T-cell (primary cell): Measurements from ENCODE around the gene HNRNPH2. TPM values are rescaled to one million over a fixed set of nuclear protein-coding genes. Genes with fewer than 3 reads are reported as not detected.

Experiments used
- ATAC-seq, 4 experiments: fragments of 200-7000 bp in 3 of 4; fragments of 150-1000 bp in 1 of 4; cut with Tn5 transposase; replicated peaks in 1 of 4; 1 replicate in 3 of 4; 2 replicates in 1 of 4; pipeline ENCODE4 v1.10.0; 2021; ENCODE audit warnings: moderate library complexity in 3 of 4, mild to moderate bottlenecking in 2 of 4, moderate number of reproducible peaks in 1 of 4
- CTCF ChIA-PET, 2 donors: fragments of 300-600 bp; sonication (Branson Sonifier 250); formaldehyde crosslinking; loops; one replicate each; lab custom pipeline; 2022; ENCODE audit warnings: antibody characterized with exemption in 2 of 2; lab: Charles Lee
- POLR2A ChIA-PET, 2 donors: fragments of 300-600 bp; sonication (Branson Sonifier 250); formaldehyde crosslinking; loops; one replicate each; lab custom pipeline; 2022; ENCODE audit warnings: antibody characterized with exemption in 2 of 2; lab: Charles Lee
- DNase-seq, 35 experiments: peaks; one replicate each; pipeline versions ENCODE4 v3.0.0 to v3.0.0-alpha.2; 2013 to 2023
- H3K27ac ChIP-seq: one replicate; pipeline ENCODE4 v1.5.1; 2013; ENCODE audit warnings: low read length
- H3K27me3 ChIP-seq, 2 experiments: replicated peaks in 1 of 2; 1 replicate in 1 of 2; 2 replicates in 1 of 2; pipeline versions ENCODE4 v1.6.1 to v1.7.0; 2013; ENCODE audit warnings: low read length in 1 of 2, mixed read lengths in 1 of 2; ENCODE audit not compliant: control insufficient read depth in 2 of 2, insufficient read depth in 2 of 2; ENCODE audit errors: extremely low read depth in 1 of 2
- H3K36me3 ChIP-seq, 2 donors: 1 replicate in 1 of 2; 2 replicates in 1 of 2; pipeline versions ENCODE4 v1.6.1 to v1.7.0; 2013; ENCODE audit warnings: low read length in 1 of 2; ENCODE audit not compliant: control insufficient read depth in 2 of 2, insufficient read depth in 1 of 2; ENCODE audit errors: extremely low read depth in 1 of 2
- H3K4me1 ChIP-seq, 2 experiments: 1 replicate in 1 of 2; 2 replicates in 1 of 2; pipeline versions ENCODE4 v1.6.1 to v1.7.0; 2013; ENCODE audit warnings: low read length in 2 of 2, mixed read lengths in 1 of 2; ENCODE audit not compliant: insufficient read depth in 2 of 2, control insufficient read depth in 1 of 2; ENCODE audit errors: extremely low read depth in 1 of 2
- H3K4me3 ChIP-seq, 2 donors: 1 replicate in 1 of 2; 2 replicates in 1 of 2; pipeline versions ENCODE4 v1.5.1 to v1.7.0; 2013; ENCODE audit warnings: mild to moderate bottlenecking in 2 of 2, low read length in 1 of 2, moderate library complexity in 1 of 2; ENCODE audit not compliant: control insufficient read depth in 1 of 2; ENCODE audit errors: extremely low read depth in 1 of 2
- H3K9me3 ChIP-seq: 2 replicates; pipeline ENCODE4 v1.7.0; 2013
- H3K27ac Mint-ChIP-seq, 2 donors: one replicate each; pipeline ENCODE4 v1.8.0; 2020 to 2021; ENCODE audit warnings: mild to moderate bottlenecking in 2 of 2, mixed read lengths in 2 of 2
- H3K27me3 Mint-ChIP-seq, 2 donors: one replicate each; pipeline ENCODE4 v1.8.0; 2021 to 2022; ENCODE audit warnings: mixed read lengths in 2 of 2
- H3K36me3 Mint-ChIP-seq: one replicate; pipeline ENCODE4 v1.8.0; 2021; ENCODE audit warnings: mixed read lengths
- H3K4me1 Mint-ChIP-seq, 3 donors: one replicate each; pipeline ENCODE4 v1.8.0; 2020 to 2022; ENCODE audit warnings: mixed read lengths in 3 of 3, mild to moderate bottlenecking in 1 of 3
- H3K4me3 Mint-ChIP-seq, 3 donors: one replicate each; pipeline ENCODE4 v1.8.0; 2020 to 2022; ENCODE audit warnings: mild to moderate bottlenecking in 3 of 3, mixed read lengths in 3 of 3, moderate library complexity in 3 of 3
- H3K9me3 Mint-ChIP-seq, 3 donors: one replicate each; pipeline ENCODE4 v1.8.0; 2020 to 2022; ENCODE audit warnings: mixed read lengths in 3 of 3
- WGBS: methylation state at CpG from one replicate; pipeline ENCODE4 v1.1.5; 2013; ENCODE audit warnings: missing lambda C conversion rate; ENCODE audit not compliant: insufficient coverage; 5-methylcytosine and 5-hydroxymethylcytosine counted together
- total RNA-seq, 35 experiments: library from RNA in 6 of 35; stranded (reverse) in 6 of 35; fragments of 120-200 nt in 1 of 35; gene quantifications; one replicate each; pipeline versions ENCODE4 v1.2.1 to v1.2.4 and lab custom pipeline; 2013 to 2026

The HNRNPH2 gene
- total RNA-seq, 5 donors from 2014 or later (not counting 1 experiment from before 2014, with no cell fraction given): 32.4 to 39.5 (median 36.0) TPM

DNA sequence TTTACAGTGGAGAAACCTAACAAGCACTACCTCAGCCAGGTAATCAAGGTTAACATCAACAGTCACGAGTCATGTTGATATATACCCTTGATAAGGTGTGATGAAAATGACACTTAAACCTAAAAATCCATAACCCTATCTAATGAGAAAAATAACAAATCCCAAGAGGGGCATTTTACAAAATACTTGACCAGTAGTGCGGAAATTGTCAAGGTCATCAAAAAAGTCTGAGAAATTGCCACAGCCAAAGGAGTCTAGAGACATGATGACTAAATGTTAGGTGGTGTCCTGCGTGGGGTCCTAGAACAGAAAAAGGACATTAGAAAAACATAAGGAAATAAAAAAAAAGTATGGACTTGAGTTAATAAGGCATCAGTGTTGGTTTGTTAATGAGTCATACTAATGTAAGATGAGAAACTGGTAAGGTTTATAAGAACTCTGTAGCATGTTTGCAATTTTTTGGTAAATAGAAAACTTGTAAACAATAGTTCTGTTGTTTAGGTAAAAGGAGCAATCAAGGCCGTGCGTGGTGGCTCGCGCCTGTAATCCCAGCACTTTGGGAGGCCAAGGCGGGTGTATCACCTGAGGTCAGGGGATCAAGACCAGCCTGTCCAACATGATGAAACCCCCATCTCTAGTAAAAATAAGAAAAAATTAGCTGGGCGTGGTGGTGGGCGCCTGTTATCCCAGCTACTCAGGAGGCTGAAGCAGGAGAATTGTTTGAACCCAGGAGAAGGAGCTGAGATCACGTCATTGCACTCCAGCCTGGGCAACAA lies 14.3 kb upstream of the HNRNPH2 start:
- no peaks in the 10 kb centered on the region for H3K27me3 Mint-ChIP-seq
- POLR2A ChIA-PET: no interaction called here
- no CpG with 5 or more reads among the region's 11 CpGs for WGBS
- ATAC-seq (no peak), DNase-seq (no peak)
- no peak overlapping the region for H3K27ac ChIP-seq
- no peaks in the 10 kb centered on the region for H3K27me3 ChIP-seq
- H3K4me3 Mint-ChIP-seq: no peak overlapping the region
- H3K4me1 Mint-ChIP-seq: peaks cover 19 to 32% (median 30%) of the 10 kb centered on the region in 3 donors
- H3K4me3 ChIP-seq: no peak overlapping the region
- CTCF ChIA-PET: interaction anchor here (0.6 to 0.9 kb wide), 3 partner anchors 25 to 82 kb away, joined by 3 to 8 read pairs (median 4); no protein-coding TSS in a partner anchor
- H3K36me3 ChIP-seq: peaks cover 0 to 6% of the 10 kb centered on the region in 2 donors
- peak overlapping the region in 1 of 2 donors; percentile 19 for H3K27ac Mint-ChIP-seq
- peaks cover 18% of the 10 kb centered on the region for H3K36me3 Mint-ChIP-seq
- H3K9me3 Mint-ChIP-seq: no peaks in the 10 kb centered on the region
- no peaks in the 10 kb centered on the region for H3K9me3 ChIP-seq
- H3K4me1 ChIP-seq: peaks cover 5 to 11% of the 10 kb centered on the region in 2 experiments

GRCh38 chrX:101394372-101394771 lies 13.7 kb upstream of the HNRNPH2 start:
- Mint-ChIP-seq H3K4me3 (no peak overlapping the region), H3K27me3 (no peaks in the 10 kb centered on the region), H3K9me3 (no peaks in the 10 kb centered on the region), H3K36me3 (peaks cover 18% of the 10 kb centered on the region), H3K4me1 (peaks cover 19 to 32% (median 30%) of the 10 kb centered on the region in 3 donors), H3K27ac (peak overlapping the region in 1 of 2 donors; percentile 23)
- Histone ChIP-seq H3K27ac (no peak overlapping the region), H3K9me3 (no peaks in the 10 kb centered on the region), H3K36me3 (peaks cover 0 to 6% of the 10 kb centered on the region in 2 donors), H3K4me1 (peaks cover 5 to 11% of the 10 kb centered on the region in 2 experiments), H3K4me3 (no peak overlapping the region), H3K27me3 (no peaks in the 10 kb centered on the region)
- CTCF ChIA-PET: interaction anchor here in 1 of 2 donors (0.7 to 0.9 kb wide), 2 partner anchors 24 to 27 kb away, joined by 3 to 8 read pairs; no protein-coding TSS in a partner anchor
- POLR2A ChIA-PET: no interaction called here
- DNase-seq (no peak), ATAC-seq (no peak)

DNA sequence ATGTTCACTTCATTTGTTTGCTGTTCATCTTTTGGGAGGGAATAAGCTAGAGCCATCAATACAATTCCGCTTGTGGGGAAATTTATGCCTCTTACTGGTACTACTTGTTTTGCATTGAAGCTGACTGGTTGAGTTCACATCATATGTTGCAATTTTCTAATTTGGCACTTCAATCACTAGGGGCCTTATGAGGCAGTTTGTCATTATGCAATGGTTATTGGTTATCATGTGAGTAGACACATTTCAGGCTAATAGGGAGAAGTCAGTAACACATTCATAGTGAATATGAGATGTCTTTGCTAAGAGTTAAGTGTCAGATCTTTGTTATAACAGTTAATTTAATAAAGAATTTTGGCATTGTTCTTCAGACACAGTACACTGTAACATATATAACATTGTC lies 12.2 kb upstream of the HNRNPH2 start:
- Mint-ChIP-seq H3K9me3 (no peaks in the 10 kb centered on the region), H3K27ac (no peak overlapping the region)

DNA sequence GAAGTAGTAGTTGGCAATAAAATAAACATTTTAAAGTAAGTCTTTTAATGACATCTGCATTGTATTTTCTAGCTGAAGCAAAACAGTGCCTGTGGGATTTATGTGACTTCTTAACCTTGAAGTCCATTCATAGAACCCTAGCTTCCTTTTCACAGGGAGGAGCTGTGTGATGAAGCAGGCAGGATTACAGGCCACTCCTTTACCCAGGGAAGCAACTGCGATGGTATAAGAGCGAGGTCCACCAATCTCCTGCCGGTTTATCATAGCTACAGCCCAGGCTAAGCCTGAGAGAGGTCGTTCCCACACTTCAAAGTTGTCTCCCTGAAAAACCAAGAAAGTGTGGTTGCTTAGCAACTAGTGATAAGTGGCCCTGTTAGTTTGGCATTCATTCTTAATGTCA lies 10.2 kb upstream of the HNRNPH2 start:
- CTCF ChIA-PET: interaction anchor here in 1 of 2 donors (0.6 to 0.7 kb wide), 2 partner anchors 19 to 567 kb away, joined by 3 to 4 read pairs; no protein-coding TSS in a partner anchor
- H3K27ac Mint-ChIP-seq: no peak overlapping the region

More for the DNA sequence above, 12.2 kb upstream of the HNRNPH2 start:
- no peak overlapping the region for H3K4me3 Mint-ChIP-seq
- Histone ChIP-seq H3K27me3 (no peaks in the 10 kb centered on the region), H3K4me1 (peaks cover 5 to 7% of the 10 kb centered on the region in 2 experiments), H3K27ac (no peak overlapping the region), H3K4me3 (no peak overlapping the region), H3K9me3 (no peaks in the 10 kb centered on the region), H3K36me3 (peaks cover 0 to 6% of the 10 kb centered on the region in 2 donors)
- peaks cover 18 to 27% (median 23%) of the 10 kb centered on the region in 3 donors for H3K4me1 Mint-ChIP-seq
- no CpG with 5 or more reads among the region's 1 CpG for WGBS
- CTCF ChIA-PET: no interaction called here
- no peak for DNase-seq
- H3K36me3 Mint-ChIP-seq: peaks cover 23% of the 10 kb centered on the region
- POLR2A ChIA-PET: interaction anchor here in 1 of 2 donors (0.9 kb wide), 1 partner anchor 9 kb away, joined by 3 read pairs; no protein-coding TSS in a partner anchor
- no peak for ATAC-seq
- H3K27me3 Mint-ChIP-seq: peaks cover 0 to 5% of the 10 kb centered on the region in 2 donors

GRCh38 chrX:101398694-101399093 lies 9.3 kb upstream of the HNRNPH2 start:
- H3K4me3 ChIP-seq: no peak overlapping the region
- Mint-ChIP-seq H3K9me3 (no peaks in the 10 kb centered on the region), H3K4me1 (peaks cover 0 to 2% (median 1%) of the 10 kb centered on the region in 3 donors), H3K36me3 (peaks cover 15% of the 10 kb centered on the region), H3K27ac (no peak overlapping the region), H3K4me3 (no peak overlapping the region), H3K27me3 (peaks cover 0 to 5% of the 10 kb centered on the region in 2 donors)
- ATAC-seq (no peak), DNase-seq (no peak)
- H3K4me1 ChIP-seq: no peaks in the 10 kb centered on the region
- no peak overlapping the region for H3K27ac ChIP-seq
- WGBS: no CpG with 5 or more reads among the region's 4 CpGs
- H3K36me3 ChIP-seq: peaks cover 0 to 4% of the 10 kb centered on the region in 2 donors
- POLR2A ChIA-PET: interaction anchor here in 1 of 2 donors (0.6 kb wide), 1 partner anchor 20 kb away, joined by 7 read pairs; no protein-coding TSS in a partner anchor
- CTCF ChIA-PET: no interaction called here
- H3K9me3 ChIP-seq: no peaks in the 10 kb centered on the region
- no peaks in the 10 kb centered on the region for H3K27me3 ChIP-seq

More for the DNA sequence above, 10.2 kb upstream of the HNRNPH2 start:
- Mint-ChIP-seq H3K36me3 (peaks cover 17% of the 10 kb centered on the region), H3K9me3 (no peaks in the 10 kb centered on the region), H3K4me1 (peaks cover 3 to 8% (median 7%) of the 10 kb centered on the region in 3 donors), H3K27me3 (peaks cover 0 to 5% of the 10 kb centered on the region in 2 donors), H3K4me3 (no peak overlapping the region)
- POLR2A ChIA-PET: no interaction called here
- H3K9me3 ChIP-seq: no peaks in the 10 kb centered on the region
- peaks cover 0 to 4% of the 10 kb centered on the region in 2 donors for H3K36me3 ChIP-seq
- no peak overlapping the region for H3K27ac ChIP-seq
- H3K4me3 ChIP-seq: no peak overlapping the region
- WGBS: no CpG with 5 or more reads among the region's 4 CpGs
- no peaks in the 10 kb centered on the region for H3K27me3 ChIP-seq
- H3K4me1 ChIP-seq: no peaks in the 10 kb centered on the region
- no peak for ATAC-seq
- DNase-seq: no peak

DNA sequence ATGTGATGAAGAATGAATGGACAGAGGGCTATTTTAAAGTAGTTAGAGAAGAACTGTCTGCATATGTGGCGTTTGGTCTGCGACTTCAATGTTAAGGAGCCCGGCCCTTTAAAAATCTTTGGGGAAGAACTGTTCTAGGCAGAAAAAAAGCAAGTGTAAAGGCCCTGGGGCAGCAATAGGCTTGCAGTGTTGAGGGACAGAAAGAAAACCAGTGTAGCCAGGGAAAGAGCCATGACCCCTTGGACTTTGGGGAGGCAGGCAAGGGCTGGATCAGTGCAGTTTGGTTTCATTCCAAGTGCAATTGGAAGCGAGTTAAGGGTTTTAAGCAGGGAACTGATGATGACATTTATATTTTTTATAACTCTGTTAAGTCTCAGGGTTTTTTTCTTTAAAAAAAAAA lies 8.2 kb upstream of the HNRNPH2 start:
- CTCF ChIA-PET: interaction anchor here in 1 of 2 donors (0.6 kb wide), 1 partner anchor 53 kb away, joined by 3 read pairs; no protein-coding TSS in a partner anchor

More for the DNA sequence above, 8.2 kb upstream of the HNRNPH2 start:
- no peak overlapping the region for H3K4me3 Mint-ChIP-seq
- DNase-seq: no peak
- peaks cover 18% of the 10 kb centered on the region for H3K36me3 Mint-ChIP-seq
- H3K4me3 ChIP-seq: no peak overlapping the region
- peaks cover 0 to 5% of the 10 kb centered on the region in 2 donors for H3K27me3 Mint-ChIP-seq
- no peaks in the 10 kb centered on the region for H3K27me3 ChIP-seq
- POLR2A ChIA-PET: no interaction called here
- no peak for ATAC-seq
- no peak overlapping the region for H3K27ac ChIP-seq
- H3K27ac Mint-ChIP-seq: no peak overlapping the region
- WGBS: no CpG with 5 or more reads among the region's 4 CpGs
- H3K9me3 Mint-ChIP-seq: no peaks in the 10 kb centered on the region
- no peaks in the 10 kb centered on the region for H3K4me1 Mint-ChIP-seq
- no peaks in the 10 kb centered on the region for H3K9me3 ChIP-seq
- no peaks in the 10 kb centered on the region for H3K4me1 ChIP-seq
- H3K36me3 ChIP-seq: peaks cover 0 to 4% of the 10 kb centered on the region in 2 donors
